T-helper 9 cell (primary cell): Measurements from ENCODE around the gene STARD5.
A peak's percentile ranks its signal among the peaks of the same experiment; 100 is the strongest.

ENCODE experiments used
- DNase-seq: peaks from one replicate; pipeline ENCODE4 v3.0.0-alpha.2; 2020

STARD5 gene

GRCh38 chr15:81271761-81272644 lies 51.9 kb downstream of the STARD5 start:
- no peak for DNase-seq

GRCh38 chr15:81270781-81271491 lies 53.0 kb downstream of the STARD5 start:
- DNase-seq, result no peak

GRCh38 chr15:81270188-81270587 lies 53.8 kb downstream of the STARD5 start:
- no peak for DNase-seq

- DNase-seq, result no peak
Measured at GRCh38 chr15:81268881-81269601, 54.9 kb downstream of the STARD5 start.

GRCh38 chr15:81268340-81268739 lies 55.6 kb downstream of the STARD5 start:
- DNase-seq, result no peak

- peak; percentile 81 for DNase-seq
Measured at GRCh38 chr15:81265944-81266775, 57.8 kb downstream of the STARD5 start.

GRCh38 chr15:81265256-81265943 lies 58.5 kb downstream of the STARD5 start:
- no peak for DNase-seq

GRCh38 chr15:81264072-81264857 lies 59.7 kb downstream of the STARD5 start:
- DNase-seq, result no peak

- no peak for DNase-seq
Measured at GRCh38 chr15:81263477-81263876, 60.5 kb downstream of the STARD5 start.

- DNase-seq, result no peak
Measured at GRCh38 chr15:81261172-81261811, 62.6 kb downstream of the STARD5 start.

GRCh38 chr15:81259760-81260298 lies 64.1 kb downstream of the STARD5 start:
- no peak for DNase-seq
